ENCODE measurements around the gene BACH2.

DNA sequence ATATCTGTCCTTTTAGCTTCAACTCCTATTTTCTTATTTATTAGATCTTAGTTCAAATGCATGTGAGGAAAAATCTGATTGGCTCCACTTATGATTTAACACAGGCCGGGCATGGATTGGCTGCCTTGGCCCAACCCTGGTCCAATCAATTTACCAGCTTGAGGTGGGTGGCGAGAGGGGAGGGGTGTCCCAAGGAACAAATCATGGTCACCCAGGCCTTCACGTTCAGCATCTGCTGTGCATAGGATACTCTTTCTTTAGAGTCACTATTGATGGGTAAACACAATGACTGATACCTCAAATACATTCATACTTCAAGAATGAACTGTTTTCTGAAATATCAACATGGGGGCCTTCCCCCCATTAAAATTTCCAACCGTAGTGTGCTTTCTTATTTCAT is 14.9 kb upstream of the BACH2 start:
- TF ChIP-seq, protein P1, sequence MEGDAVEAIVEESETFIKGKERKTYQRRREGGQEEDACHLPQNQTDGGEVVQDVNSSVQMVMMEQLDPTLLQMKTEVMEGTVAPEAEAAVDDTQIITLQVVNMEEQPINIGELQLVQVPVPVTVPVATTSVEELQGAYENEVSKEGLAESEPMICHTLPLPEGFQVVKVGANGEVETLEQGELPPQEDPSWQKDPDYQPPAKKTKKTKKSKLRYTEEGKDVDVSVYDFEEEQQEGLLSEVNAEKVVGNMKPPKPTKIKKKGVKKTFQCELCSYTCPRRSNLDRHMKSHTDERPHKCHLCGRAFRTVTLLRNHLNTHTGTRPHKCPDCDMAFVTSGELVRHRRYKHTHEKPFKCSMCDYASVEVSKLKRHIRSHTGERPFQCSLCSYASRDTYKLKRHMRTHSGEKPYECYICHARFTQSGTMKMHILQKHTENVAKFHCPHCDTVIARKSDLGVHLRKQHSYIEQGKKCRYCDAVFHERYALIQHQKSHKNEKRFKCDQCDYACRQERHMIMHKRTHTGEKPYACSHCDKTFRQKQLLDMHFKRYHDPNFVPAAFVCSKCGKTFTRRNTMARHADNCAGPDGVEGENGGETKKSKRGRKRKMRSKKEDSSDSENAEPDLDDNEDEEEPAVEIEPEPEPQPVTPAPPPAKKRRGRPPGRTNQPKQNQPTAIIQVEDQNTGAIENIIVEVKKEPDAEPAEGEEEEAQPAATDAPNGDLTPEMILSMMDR (IDR thresholded peaks at IDR 0.05; ENCODE audit: low read depth, low read length, poor library complexity, severe bottlenecking): no peak
- TF ChIP-seq EZH2phosphoT487 (IDR thresholded peaks at IDR 0.05; ENCODE audit: borderline replicate concordance, low read length): no peak
